GM19395 (cell line): ENCODE results near the gene STX18.
A peak's percentile ranks its signal among the peaks of the same experiment; 100 is the strongest.
"Not testable (repeated sequence)": the region's sequence is repeated elsewhere in the genome, so short reads cannot be mapped to it uniquely, and the experiment has no call there.

Experiments
- ATAC-seq: cut with Tn5 transposase; IDR thresholded peaks from one replicate; pipeline ENCODE4 v1.9.1; 2021; ENCODE audit warnings: mild to moderate bottlenecking, moderate library complexity; ENCODE audit not compliant: unreplicated experiment

Gene STX18

DNA sequence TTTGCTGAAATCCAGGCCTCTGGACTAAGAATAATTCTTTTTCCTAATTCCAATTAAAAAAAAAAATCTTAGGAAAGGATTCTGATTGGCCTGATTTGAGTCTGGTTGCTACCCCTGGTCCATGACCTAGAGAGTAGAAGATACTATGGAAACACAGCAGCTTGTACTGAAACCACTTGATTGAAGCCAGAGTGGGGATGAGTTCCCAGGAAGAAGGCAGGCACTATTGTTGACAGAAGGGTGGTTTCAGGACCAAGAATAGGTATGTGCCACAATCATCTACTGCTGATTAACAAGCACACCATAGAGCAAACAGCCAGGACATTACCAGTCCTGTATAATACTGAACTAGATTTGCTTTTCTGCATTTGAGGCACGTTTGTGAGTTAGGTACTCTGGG lies 29.6 kb downstream of the STX18 start:
- no peak for ATAC-seq

DNA sequence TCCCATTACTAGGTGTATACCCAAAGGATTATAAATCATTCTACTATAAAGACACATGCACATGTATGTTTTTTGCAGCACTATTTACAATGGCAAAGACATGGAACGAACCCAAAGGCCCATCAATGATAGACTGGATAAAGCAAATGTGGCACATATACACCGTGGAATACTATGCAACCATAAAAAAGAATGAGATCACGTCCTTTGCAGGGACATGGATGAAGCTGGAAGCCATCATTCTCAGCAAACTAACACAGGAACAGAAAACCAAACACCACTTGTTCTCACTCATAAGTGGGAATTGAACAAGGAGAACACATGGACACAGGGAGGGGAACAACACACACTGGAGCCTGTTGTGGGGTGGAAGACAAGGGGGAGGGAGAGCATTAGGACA lies 31.2 kb downstream of the STX18 start:
- ATAC-seq: not testable (repeated sequence)

DNA sequence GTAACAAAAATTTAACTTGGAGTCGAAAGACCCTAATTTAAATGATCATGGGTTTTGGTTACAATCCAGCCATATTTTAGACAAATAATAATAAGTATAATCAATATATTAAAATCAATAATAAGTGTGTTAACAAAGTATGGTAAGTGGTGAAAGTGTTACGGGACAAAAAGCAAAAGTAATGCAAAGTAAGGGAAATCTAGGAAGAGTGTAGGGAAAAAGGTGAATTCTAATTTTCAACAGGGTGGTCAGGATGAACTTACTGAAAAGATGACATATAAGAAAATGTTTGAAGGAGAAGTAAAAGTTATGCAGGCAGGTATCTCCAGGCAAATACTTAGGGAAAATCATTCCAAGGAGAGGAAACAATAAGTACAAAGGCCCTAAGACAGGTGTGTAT lies 32.3 kb downstream of the STX18 start:
- no peak for ATAC-seq

DNA sequence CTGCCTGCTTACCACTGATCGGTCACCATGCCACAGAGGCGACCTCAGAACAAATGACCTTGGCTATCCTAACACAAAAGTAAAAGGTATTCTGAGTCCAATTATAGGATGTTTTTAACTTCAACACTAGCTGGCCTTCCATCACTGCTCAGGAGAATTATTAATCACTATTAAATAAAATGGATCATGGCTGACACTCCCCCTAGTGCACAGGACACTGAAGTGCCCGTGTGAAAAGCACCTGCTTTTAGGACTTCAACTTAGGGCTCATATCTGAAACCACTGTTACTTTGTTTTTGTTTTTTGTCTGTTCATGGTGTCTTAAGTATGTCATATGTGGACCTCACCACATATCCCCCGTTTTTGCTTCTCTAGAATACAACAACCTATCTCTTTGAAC lies 33.9 kb downstream of the STX18 start:
- ATAC-seq: no peak

DNA sequence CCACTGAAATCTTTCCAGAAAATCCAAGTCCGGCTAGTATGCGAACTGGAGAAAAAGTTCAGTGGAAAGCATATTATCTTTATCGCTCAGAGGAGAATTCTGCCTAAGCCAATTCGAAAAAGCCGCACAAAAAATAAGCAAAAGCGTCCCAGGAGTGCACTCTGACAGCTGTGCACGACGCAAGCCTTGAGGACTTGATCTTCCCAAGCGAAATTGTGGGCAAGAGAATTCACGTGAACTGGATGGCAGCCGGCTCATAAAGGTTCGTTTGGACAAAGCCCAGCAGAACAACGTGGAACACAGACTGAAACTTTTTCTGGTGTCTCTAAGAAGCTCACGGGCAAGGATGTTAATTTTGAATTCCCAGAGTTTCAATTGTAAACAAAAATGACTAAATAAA lies 34.4 kb downstream of the STX18 start:
- no peak for ATAC-seq

DNA sequence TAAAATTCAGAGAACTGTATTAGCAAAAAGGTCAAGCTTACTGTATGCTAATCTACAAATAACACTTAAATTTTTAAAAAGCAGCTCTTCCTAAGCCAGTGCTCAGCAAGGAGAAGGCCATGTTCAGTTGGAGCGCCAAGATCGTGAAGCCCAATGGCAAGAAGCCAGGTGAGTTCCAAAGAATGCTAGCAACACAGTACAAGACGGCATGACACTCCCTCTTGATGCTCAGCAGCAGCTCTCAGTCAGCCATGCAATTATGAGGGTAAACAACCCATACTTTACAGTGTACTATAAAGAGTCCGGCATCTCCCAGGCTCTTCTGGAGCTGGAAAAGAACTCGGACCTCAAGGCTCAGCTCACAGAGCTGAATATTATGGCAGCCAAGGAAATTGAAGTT lies 34.9 kb downstream of the STX18 start:
- no peak for ATAC-seq

GRCh38 chr4:4505211-4505610 lies 36.6 kb downstream of the STX18 start:
- not testable (repeated sequence) for ATAC-seq

- no peak for ATAC-seq
Measured at GRCh38 chr4:4504783-4505182, 37.1 kb downstream of the STX18 start.

DNA sequence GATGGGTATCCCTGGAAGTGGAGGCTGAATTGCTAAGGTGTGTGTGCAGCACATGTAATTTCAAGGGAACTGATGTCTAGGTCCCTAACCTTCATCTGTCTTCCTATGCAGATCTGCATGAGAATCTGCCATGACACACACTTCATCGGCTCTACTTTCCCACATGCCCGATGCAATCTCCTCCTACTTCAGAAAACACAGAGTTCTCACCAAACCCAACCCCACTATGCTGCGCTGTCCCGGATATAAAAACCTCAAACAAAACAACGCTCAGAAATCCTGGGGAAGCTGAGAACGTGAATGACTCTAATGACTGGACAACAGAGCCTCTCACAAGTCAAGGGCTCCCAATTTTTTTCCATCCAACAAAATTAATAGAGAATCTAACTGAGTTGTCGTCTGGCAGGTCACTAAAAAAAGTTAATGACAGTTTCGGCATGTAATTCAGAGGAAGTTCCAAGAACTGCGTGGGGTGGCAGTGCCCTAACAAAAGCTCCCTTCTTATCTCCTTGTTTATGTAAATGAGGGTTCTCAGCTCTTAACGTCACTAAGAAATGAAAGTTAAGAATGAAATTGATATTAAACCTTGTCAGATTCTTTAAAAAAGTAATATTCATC lies 39.0 kb downstream of the STX18 start:
- ATAC-seq: peak; percentile 76

DNA sequence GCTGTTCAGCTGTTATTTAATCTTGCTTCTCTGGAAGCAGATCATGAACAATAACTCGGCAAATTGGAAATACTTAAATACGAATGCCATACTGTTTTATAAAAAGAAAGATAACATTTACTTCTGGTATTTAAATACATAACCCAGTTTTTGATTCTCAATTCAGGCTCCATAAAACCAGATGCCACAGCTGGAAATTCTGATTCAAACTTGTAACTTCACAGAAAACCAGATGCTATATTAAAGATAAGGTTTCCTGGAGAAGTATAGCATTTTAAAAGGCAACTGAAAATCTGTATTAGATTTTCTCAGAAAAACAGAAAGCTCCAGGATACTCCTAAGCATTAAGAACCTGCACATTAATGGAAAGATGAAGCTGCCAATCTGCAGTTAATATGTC lies 40.2 kb downstream of the STX18 start:
- ATAC-seq: no peak

- ATAC-seq: no peak
Measured at GRCh38 chr4:4499438-4500123, 42.3 kb downstream of the STX18 start.

- no peak for ATAC-seq
Measured at GRCh38 chr4:4496592-4497372, 45.1 kb downstream of the STX18 start.

GRCh38 chr4:4494882-4495281 lies 47.0 kb downstream of the STX18 start:
- no peak for ATAC-seq

- ATAC-seq: peak; percentile 81
Measured at GRCh38 chr4:4492161-4492847, 49.5 kb downstream of the STX18 start.

GRCh38 chr4:4491396-4491893 lies 50.4 kb downstream of the STX18 start:
- no peak for ATAC-seq

DNA sequence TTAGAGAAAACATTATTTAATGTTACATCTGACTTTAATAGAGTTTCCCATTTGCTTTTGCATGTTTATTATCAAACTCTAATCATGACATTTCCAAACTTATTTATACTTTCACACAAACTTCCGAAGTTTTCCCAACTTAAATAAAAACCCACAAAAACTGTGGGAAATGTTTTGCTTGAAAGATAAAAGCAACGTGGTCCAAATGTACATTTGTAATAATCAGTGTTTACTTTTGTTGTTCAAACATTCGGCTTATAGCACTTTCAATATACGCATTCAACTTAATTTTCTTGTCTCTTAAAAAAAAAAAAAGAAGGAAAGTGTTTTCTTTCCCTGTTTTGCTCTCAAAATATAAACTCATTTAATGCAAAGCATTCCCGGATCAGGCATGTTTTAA lies 51.0 kb downstream of the STX18 start:
- ATAC-seq: no peak

DNA sequence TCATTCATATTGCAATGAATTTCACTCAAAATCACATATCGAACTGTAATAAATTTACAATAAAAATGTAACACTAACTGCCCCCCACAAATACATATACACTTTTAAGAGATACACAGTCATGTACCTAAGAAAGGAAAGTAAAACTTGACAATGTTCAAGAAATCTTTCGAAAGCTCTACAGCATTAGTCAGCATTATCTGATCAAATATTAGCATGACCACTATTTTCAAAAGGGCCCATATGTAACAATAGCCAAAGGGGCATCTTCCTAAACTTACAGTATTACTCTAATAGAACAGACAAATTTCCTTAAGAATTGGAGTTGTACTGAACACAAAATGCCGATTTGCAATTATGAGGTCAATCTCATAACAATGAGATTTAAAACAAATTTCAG lies 51.8 kb downstream of the STX18 start:
- no peak for ATAC-seq

DNA sequence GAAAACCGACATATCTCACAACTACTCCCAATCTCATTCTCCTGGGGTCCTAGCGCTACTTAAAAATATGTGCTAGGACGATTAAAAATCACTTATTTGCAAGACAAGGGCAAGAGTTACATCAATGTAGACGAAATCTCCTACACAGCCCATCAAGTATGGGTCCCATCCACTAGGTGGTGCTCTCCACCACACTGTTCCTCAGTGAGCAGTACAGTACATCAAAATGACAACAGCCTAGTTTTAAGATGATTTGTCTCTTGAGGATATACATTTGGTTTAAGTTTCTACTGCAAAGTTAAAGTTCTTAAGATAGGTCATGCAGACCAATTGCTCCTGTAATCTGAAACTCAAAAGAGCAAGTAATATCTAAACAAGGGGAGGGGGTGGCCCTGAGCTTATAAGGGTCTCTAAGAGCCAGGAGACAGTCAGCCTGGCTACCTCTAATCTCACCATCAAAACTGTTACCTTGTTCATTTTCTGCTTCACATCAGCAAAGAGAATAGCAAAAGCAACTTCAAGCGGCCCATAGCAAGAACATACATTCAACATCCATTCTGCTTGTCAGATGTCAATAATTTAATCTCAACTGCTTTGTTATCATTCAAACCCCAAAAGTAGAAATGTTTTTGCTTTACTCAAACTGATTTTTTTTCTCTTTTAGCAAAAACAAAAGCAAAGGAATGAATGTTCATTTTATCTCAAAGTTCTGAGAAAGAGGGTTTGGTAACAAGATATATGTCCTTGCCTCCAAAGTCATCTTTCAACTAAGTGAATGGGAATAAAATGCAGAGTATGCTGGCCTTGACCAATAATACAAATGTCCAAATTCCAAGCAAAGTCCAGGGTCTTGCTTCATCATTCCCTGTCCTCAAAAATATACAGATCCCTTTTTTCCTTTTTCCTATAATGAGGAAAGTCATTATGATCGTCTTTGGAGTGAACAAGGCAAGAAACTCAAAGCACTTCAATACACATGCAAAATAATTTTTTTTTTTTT lies 53.1 kb downstream of the STX18 start:
- peak; percentile 78 for ATAC-seq

DNA sequence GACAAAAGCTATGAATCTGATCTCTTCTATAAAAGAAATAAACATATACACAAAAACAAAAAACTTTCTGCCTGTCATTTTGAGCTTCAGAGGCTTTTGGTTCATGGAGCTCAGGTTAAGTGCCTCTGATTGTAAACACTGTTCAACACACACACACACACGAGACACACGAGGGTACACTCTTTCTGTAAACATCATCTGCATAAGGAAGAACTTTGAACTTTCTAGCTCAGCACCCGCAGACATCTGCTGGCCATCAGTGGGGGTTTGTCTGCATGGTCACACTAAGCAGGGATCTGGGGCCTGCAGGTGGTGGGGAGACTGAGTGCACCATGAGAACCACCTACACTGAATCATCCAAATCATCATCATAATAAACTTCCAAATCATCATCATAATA lies 54.9 kb downstream of the STX18 start:
- no peak for ATAC-seq

DNA sequence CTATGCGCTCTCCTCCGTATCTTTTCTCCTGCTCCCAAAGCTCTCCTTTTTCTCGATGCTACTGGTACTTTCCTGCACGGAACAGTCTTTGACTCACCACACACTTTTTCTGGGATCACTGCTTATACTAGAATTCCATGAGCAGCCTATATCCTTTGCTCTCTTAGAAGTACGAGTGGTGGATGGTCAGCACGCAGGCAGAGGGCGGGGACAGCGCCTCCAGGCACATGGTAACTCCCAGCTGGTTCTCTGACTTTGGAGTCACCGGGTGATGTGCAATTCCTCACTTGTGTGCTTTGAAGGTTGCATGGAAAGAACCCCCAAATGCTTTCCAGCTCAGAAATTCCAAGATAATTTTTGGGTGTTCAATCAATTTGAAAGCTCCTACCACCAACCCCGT lies 56.0 kb downstream of the STX18 start:
- no peak for ATAC-seq
